GM12801 (cell line): ENCODE results near the gene GABRG3.

Source experiments
- CTCF ChIP-seq: IDR thresholded peaks from one replicate; pipeline ENCODE4 v1.5.1; 2011; ENCODE audit warnings: control low read depth; ENCODE audit not compliant: insufficient read length; ENCODE audit errors: extremely low read depth

The GABRG3 gene

GRCh38 chr15:27244047-27244446, 273.1 kb downstream of the GABRG3 start:
- TF ChIP-seq CTCF = no peak

GRCh38 chr15:27248251-27248650, 277.3 kb downstream of the GABRG3 start:
- no peak for TF ChIP-seq CTCF

GRCh38 chr15:27249046-27249759, 278.2 kb downstream of the GABRG3 start:
- no peak for TF ChIP-seq CTCF

- no peak for TF ChIP-seq CTCF
These were observed 278.8 kb downstream of the GABRG3 start for GRCh38 chr15:27249760-27250109.

- TF ChIP-seq CTCF = no peak
These were observed 279.2 kb downstream of the GABRG3 start for GRCh38 chr15:27250223-27250622.

GRCh38 chr15:27254055-27254454, 283.1 kb downstream of the GABRG3 start:
- no peak for TF ChIP-seq CTCF

- no peak for TF ChIP-seq CTCF
These were observed 283.8 kb downstream of the GABRG3 start for GRCh38 chr15:27254801-27255200.
